HTR-8/SVneo (cell line): Measurements from ENCODE around the gene PLEKHM2.

Source experiments
- DNase-seq: peaks from one replicate; pipeline ENCODE4 v3.0.0; 2011; ENCODE audit warnings: low spot score, mixed read lengths; ENCODE audit not compliant: insufficient read length
- FAIRE-seq: peaks from 2 replicates; lab custom pipeline; 2011; peaks lifted over from hg19 to GRCh38; lab: Jason Lieb, UNC

Gene PLEKHM2

GRCh38 chr1:15755646-15756040 is 71.5 kb downstream of the PLEKHM2 start:
- FAIRE-seq (no peak), DNase-seq (no peak)

DNA sequence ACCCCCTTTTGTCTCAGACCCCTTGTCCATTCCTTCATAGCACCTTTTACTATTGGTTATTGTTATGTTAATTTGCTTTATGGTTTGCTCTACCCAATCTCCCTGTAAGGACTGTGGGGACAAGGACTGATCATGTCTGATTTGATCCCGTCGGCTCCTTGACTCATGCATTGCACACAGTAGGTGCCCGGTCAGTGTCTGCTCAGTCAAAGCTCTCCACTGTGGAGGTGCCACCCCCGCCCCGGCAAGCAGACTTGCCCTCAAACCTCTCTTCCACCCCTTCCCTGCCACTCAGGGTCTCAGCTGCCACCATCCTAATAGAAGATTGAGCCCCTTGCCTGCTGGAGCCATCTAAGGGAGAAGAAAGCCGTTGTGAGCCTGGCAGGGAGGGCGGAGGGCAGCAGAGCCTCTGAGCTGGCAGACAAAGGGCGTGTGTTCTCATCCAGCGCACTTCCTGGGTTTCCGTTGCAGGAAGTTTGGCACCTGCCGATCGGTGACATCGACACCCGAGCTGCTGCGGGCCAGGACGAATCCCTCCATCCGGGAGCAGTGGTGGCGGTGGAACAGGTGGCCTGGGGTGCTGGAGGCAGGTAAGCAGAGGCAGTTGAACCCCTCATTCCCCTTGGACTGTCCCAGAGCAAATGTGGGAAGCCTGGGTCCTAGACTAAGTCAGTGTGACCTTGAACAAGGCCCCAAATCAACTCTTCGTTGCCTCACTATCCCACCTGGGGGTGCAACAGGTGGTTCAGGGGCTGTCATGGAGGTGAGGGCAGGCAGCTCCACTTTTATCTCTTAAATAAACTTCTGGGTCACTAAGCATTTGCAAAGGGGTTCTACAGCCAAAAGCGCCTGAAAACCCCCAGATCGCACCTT is 72.3 kb downstream of the PLEKHM2 start:
- no peak for FAIRE-seq
- no peak for DNase-seq

DNA sequence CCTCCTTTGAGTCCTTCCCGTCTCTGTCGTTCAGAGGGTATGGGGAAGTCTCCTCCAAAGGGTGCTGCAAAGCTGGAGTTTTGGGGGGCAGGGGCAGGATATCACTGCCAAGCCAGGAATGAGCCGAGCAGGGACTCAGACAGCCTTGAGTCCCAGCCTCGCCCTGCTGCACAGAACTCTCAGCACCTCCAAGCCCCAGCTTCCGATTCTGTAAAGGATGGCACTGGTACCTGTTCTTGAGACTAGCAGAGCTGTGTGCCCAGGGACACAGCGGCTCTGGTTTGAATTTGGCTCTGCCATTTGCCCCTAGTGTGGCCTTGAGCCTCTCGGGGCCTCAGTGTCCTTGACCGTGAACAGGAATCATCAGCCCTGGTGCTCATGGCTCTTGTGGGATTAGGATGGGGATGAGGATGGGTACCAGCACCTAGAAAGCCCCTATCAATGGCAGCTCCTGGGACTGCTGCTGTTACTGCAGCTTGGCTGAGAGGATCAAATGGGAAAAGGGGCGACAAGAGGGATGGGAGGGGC is 73.0 kb downstream of the PLEKHM2 start:
- no peak for DNase-seq
- FAIRE-seq = no peak

GRCh38 chr1:15757575-15758342 is 73.6 kb downstream of the PLEKHM2 start:
- DNase-seq (no peak), FAIRE-seq (no peak)

DNA sequence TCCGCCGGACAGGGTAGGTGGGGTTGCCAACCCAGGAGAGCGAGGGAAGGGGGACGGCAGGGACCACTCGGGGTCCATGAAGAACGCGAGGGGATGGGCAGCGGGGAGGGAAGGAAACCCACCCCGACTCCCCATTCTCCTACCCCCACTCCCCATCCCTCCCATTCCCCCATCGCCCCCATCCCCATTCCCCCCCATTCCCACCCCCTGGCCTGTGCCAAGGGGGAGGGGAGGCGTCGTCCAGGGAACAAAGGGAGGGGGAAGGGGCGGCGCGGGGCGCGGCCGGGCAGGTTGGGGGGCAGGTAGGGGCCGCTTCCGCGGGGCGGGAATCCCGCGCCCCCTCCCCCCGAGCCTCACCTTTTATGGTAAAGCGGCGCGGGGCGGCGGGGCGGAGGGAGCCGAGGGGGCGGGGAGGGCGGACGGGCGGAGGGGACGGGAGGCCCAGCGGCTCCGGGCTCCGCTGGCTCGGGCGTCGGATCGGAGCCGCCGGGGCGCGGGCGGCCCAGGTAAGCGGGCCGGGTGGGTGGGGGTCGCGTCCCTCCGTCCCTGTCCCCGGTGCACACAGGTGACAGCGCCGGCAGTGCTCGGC is 74.3 kb downstream of the PLEKHM2 start, which contains the start of gene FBLIM1:
FBLIM1 (plus strand) TSS at position 453 of the 589 bp plus-strand sequence. CDS start 6,189 bp downstream, outside the sequence.
- FAIRE-seq (no peak), DNase-seq (no peak)

- no peak for DNase-seq
- no peak for FAIRE-seq
These were observed 75.0 kb downstream of the PLEKHM2 start for GRCh38 chr1:15758953-15759661.

GRCh38 chr1:15760520-15761211 is 76.5 kb downstream of the PLEKHM2 start:
- peak; percentile 28 for FAIRE-seq
- peak; percentile 80 for DNase-seq

DNA sequence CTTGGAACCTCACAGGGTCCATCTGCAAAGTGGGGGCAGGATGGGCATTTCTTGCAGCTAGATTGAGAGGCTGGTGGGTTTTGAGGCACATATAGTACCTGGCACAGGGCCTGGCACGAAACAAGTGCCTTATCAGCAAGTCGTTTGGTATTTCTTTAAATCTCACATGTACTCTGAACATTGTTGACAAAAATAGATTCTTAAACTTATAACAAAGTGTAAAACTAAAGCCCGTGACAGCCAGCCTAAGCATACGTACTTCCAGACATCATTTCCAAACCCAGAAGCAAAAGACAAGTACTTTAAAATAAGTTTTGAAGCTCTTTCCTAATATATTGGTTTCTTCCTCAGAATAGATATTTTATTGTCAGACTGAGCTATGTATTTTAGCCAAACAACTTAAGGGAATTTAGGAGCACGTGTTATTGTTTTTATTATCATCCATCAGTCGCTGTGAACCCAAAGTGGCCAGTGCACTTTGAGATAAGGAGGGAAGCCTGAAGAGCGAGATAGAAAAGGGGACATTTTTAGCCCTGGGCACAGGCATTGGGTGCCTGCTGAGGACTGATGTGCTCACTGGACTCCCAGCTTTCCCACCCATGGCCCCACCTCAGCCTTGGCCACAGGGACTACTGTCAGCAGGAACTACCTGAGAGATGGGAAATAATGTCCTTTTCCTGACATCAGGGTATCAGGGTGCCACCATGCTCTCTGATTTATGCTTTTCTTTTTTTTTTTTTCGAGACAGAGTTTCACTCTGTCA is 77.4 kb downstream of the PLEKHM2 start:
- no peak for FAIRE-seq
- no peak for DNase-seq

DNA sequence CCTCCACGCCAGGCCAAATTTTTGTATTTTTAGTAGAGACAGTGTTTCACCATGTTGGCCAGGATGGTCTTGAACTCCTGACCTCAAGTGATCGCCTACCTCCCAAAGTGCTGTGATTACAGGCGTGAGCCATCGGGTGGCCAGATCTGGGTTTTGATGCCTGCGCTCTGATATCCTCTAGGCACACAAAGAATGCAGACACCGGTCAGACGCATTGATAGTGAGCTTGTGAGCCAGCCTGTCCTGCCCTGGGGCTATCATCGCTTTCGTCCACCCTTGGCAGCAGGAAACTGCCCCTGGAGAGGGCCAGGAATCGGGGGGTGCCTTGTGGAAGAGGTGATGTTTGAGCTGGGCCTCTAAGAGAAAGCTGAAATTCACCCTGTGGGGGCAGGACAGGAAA is 78.4 kb downstream of the PLEKHM2 start:
- FAIRE-seq = peak; percentile 57

DNA sequence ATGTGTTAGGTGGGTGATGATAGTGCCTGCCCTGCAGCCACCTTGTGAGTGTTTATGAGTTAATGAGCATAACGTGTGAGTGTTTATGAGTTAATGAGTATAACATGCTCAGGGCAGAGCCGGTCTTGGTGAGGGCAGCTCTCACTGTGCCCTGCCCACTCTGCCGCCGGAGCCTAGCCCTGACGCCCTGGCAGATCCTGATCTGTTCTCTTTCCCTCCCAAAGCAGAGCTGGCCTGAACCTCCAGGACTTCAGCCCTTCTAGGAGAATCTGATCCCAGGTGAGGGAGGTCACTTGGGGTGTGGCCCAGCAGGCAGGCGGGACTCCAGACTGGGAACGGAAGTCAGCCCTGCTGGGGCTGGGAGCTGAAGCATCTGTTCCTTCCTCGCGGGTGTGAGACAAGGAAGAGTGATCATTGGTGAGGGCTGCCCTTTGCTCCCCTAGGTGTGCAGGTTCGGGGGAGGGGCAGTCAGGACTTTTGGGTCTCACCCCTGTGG is 80.2 kb downstream of the PLEKHM2 start:
- FAIRE-seq (no peak), DNase-seq (no peak)

More for the DNA sequence above, 78.4 kb downstream of the PLEKHM2 start:
- DNase-seq = peak; percentile 61

- DNase-seq = no peak
- FAIRE-seq = no peak
These were observed 80.8 kb downstream of the PLEKHM2 start for GRCh38 chr1:15764890-15765289.

DNA sequence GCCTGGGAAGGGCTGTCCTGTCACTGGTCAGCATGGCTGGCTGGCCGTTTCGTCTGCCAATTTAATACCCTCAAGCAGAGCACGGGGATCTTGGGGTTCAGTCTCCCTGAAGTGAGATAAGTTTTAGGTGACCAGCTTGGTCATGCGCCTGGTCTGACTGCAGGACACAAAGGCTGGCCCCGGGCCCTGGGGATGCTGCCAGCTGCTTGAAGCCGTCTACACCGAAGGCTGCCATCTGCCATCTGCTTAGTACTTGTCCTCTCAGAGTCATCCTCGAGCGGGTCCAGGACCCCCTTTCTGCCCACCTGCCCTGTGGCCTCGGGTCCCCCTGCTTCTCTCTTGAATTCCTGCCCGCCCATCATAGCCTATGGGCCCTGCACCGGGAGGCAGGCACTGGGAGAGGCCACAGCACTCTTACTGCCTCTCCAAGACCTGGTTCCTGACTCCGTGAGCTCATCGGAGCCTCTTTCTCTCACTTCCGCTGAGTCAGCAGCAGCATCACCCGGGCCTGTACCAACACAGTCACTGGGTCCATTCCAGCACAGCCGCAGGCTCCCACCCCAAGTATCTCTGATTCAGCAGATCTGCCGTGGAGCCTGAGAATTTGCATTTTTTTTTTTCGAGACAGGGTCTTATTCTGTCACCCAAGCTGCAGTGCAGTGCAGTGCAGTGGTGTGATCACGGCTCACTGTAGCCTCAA is 81.5 kb downstream of the PLEKHM2 start:
- FAIRE-seq = no peak

DNA sequence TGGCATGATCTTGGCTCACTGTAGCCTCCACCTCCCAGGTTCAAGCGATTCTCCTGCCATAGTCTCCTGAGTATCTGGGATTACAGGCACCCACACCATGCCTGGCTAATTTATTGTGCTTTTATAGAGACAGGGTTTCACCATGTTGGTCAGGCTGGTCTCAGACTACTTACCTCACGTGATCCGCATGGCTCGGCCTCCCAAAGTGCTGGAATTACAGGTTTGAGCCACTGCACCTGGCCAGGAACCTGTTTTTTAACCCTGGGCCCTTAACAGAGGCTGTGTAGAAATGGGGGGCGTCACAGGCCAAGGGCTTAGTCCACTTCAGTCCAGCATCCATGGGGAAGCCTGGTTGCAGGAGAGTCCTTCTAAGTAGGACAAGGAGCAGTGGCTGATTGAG is 83.8 kb downstream of the PLEKHM2 start:
- FAIRE-seq (no peak), DNase-seq (no peak)

More for the DNA sequence above, 81.5 kb downstream of the PLEKHM2 start:
- no peak for DNase-seq

DNA sequence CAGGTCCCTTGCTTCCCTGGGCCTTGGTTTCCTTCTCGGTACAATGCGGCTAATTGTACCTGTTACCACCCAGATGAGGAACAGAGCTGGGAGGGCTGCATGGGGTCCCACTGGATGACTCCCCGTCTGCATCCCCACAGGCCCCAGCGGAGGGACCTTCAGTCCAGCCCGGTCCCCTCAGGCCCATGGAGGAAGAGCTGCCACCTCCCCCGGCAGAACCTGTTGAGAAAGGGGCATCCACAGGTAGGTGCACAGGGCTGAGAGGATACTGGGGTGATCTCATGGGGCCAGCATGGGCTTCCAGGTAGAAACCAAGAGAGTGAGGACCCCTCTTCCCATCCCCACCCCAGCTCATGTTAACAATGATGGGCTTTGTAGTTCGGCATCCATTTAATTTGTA is 84.3 kb downstream of the PLEKHM2 start:
- FAIRE-seq = no peak
- DNase-seq = no peak

DNA sequence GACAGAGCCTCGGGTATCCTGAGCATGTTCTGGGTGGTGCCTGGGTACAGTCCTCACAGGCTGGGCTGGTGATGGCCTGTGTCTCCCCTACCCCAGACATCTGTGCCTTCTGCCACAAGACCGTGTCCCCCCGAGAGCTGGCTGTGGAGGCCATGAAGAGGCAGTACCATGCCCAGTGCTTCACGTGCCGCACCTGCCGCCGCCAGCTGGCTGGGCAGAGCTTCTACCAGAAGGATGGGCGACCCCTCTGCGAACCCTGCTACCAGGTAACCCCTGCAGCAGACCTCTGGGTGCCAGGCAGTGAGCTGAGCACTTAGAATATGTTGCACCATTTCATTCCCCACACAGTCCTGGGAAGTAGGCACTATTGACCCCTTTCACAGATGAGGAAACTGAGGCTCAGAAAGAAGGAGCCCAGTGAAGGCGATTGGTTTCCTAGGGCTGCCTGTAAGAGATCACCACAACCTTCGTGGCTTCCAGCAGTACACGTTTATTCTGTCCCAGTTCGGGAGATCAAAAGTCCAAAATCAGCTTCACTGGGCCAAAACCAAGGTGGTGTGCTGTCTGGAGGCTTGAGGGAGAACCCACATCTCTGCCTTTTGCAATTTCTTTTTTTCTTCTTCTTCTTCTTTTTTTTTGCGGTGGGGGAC is 86.3 kb downstream of the PLEKHM2 start:
- FAIRE-seq = no peak

GRCh38 chr1:15771836-15772515 is 87.9 kb downstream of the PLEKHM2 start:
- DNase-seq (no peak), FAIRE-seq (no peak)

More for the DNA sequence above, 86.3 kb downstream of the PLEKHM2 start:
- no peak for DNase-seq

GRCh38 chr1:15775706-15776105 is 91.6 kb downstream of the PLEKHM2 start:
- no peak for DNase-seq
- FAIRE-seq = no peak
